ENCODE data around the gene MTCL1.

DNA sequence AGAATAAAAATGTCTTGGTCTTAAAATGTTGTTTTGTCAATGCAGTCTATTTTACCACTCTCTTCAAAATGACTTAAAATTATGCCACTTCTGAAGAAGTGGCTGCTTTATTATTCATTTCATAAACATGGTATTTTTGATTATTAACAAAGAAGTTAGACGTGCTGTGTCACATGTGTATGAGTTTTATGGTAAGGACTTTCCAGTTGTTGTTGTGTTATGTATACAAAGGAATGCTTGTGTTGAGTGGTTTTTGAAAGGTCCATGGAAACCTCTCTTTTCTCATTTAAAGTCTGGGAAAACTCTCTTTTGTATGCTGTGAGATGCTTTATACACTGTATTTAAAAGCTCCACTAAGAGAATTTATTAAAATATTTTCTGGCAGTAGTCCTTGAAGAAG is 116.2 kb downstream of the MTCL1 start:
- TF ChIP-seq EZH2 (IDR thresholded peaks at IDR 0.05; ENCODE audit: low read depth, low read length, severe bottlenecking) (no peak), RFX5 (IDR thresholded peaks at IDR 0.05; ENCODE audit: borderline replicate concordance, low read depth, low read length) (no peak), POLR2AphosphoS5 (IDR thresholded peaks at IDR 0.05; ENCODE audit: low read depth, low read length) (no peak), CHD2 (IDR thresholded peaks at IDR 0.05; ENCODE audit: low read length) (no peak), JUN (IDR thresholded peaks at IDR 0.05; ENCODE audit: low read depth, low read length) (no peak), POLR2A (IDR thresholded peaks at IDR 0.05; ENCODE audit: control extremely low read depth in 1 of 2, low read depth in 2 of 2, low read length in 2 of 2) (no peak), RNF2 (IDR thresholded peaks at IDR 0.05; ENCODE audit: borderline replicate concordance, low read depth, low read length, missing control alignments, poor library complexity, severe bottlenecking) (no peak), TAF7 (optimal IDR thresholded peaks at IDR 0.05; ENCODE audit: borderline replicate concordance, low read depth, low read length) (no peak), TEAD4 (IDR thresholded peaks at IDR 0.05; ENCODE audit: low read depth, low read length) (no peak), SIN3A (conservative IDR thresholded peaks at IDR 0.05 in 1 of 2, IDR thresholded peaks at IDR 0.05 in 1 of 2; ENCODE audit: low read depth in 1 of 2, low read length in 2 of 2) (no peak)
- TF ChIP-seq, protein P1, sequence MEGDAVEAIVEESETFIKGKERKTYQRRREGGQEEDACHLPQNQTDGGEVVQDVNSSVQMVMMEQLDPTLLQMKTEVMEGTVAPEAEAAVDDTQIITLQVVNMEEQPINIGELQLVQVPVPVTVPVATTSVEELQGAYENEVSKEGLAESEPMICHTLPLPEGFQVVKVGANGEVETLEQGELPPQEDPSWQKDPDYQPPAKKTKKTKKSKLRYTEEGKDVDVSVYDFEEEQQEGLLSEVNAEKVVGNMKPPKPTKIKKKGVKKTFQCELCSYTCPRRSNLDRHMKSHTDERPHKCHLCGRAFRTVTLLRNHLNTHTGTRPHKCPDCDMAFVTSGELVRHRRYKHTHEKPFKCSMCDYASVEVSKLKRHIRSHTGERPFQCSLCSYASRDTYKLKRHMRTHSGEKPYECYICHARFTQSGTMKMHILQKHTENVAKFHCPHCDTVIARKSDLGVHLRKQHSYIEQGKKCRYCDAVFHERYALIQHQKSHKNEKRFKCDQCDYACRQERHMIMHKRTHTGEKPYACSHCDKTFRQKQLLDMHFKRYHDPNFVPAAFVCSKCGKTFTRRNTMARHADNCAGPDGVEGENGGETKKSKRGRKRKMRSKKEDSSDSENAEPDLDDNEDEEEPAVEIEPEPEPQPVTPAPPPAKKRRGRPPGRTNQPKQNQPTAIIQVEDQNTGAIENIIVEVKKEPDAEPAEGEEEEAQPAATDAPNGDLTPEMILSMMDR (IDR thresholded peaks at IDR 0.05; ENCODE audit: control extremely low read depth in 1 of 3, insufficient read depth in 1 of 3, low read depth in 1 of 3, low read length in 3 of 3): no peak
- TF ChIP-seq, protein P2, sequence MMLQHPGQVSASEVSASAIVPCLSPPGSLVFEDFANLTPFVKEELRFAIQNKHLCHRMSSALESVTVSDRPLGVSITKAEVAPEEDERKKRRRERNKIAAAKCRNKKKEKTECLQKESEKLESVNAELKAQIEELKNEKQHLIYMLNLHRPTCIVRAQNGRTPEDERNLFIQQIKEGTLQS (IDR thresholded peaks at IDR 0.05; ENCODE audit: insufficient read depth, low read depth, low read length): no peak
